Parathyroid adenoma (tissue), 2 donors: ENCODE measurements around the gene TDRD12.

Experiments used
- H2AFZ ChIP-seq: fragments of 300-600 bp; sonication (generic); one replicate; pipeline ENCODE4 v1.7.0; 2017; ENCODE audit warnings: antibody characterized with exemption, mild to moderate bottlenecking
- H3K27ac ChIP-seq: fragments of 300-600 bp; sonication (generic); one replicate; pipeline ENCODE4 v1.7.0; 2017
- H3K27me3 ChIP-seq: fragments of 300-600 bp; sonication (generic); one replicate; pipeline ENCODE4 v1.7.0; 2017; ENCODE audit warnings: low read length; ENCODE audit not compliant: control insufficient read depth, insufficient read depth
- H3K36me3 ChIP-seq: fragments of 300-600 bp; sonication (generic); one replicate; pipeline ENCODE4 v1.7.0; 2017; ENCODE audit warnings: low read length; ENCODE audit not compliant: control insufficient read depth, insufficient read depth
- H3K4me1 ChIP-seq: fragments of 300-600 bp; sonication (generic); one replicate; pipeline ENCODE4 v1.7.0; 2017; ENCODE audit warnings: control low read depth
- H3K4me2 ChIP-seq: fragments of 300-600 bp; sonication (generic); one replicate; pipeline ENCODE4 v1.7.0; 2017; ENCODE audit warnings: low read length
- H3K4me3 ChIP-seq: fragments of 300-600 bp; sonication (generic); one replicate; pipeline ENCODE4 v1.7.0; 2017; ENCODE audit warnings: low read depth, low read length
- H3K79me2 ChIP-seq: fragments of 300-600 bp; sonication (generic); one replicate; pipeline ENCODE4 v1.7.0; 2017; ENCODE audit warnings: control low read depth
- H3K9ac ChIP-seq: fragments of 300-600 bp; sonication (generic); one replicate; pipeline ENCODE4 v1.7.0; 2017; ENCODE audit warnings: mild to moderate bottlenecking
- H3K9me3 ChIP-seq: fragments of 300-600 bp; sonication (generic); one replicate; pipeline ENCODE4 v1.7.0; 2017; ENCODE audit warnings: low read length; ENCODE audit not compliant: control insufficient read depth
- CTCF ChIP-seq: fragments of 300-600 bp; sonication (generic); IDR thresholded peaks from one replicate; pipeline ENCODE4 v1.7.0; 2017; ENCODE audit warnings: antibody characterized with exemption, mild to moderate bottlenecking
- donor health status: primary hyperparathyroidism.

TDRD12 gene

GRCh38 chr19:32823747-32824102, 104.2 kb downstream of the TDRD12 start:
- no peak overlapping the region for H3K4me3 ChIP-seq
- H3K9me3 ChIP-seq = no peaks in the 10 kb centered on the region
- H3K27me3 ChIP-seq = no peaks in the 10 kb centered on the region
- no peak overlapping the region for H3K27ac ChIP-seq
- no peaks in the 10 kb centered on the region for H3K36me3 ChIP-seq
- no peaks in the 10 kb centered on the region for H3K4me1 ChIP-seq
- no peak overlapping the region for H3K9ac ChIP-seq
- H3K4me2 ChIP-seq = no peak overlapping the region
- no peak overlapping the region for H2AFZ ChIP-seq
- H3K79me2 ChIP-seq = no peaks in the 10 kb centered on the region
- no peak for TF ChIP-seq CTCF

- Histone ChIP-seq H3K27ac (no peak overlapping the region), H2AFZ (peak overlapping the region; percentile 38), H3K4me1 (no peaks in the 10 kb centered on the region), H3K9me3 (no peaks in the 10 kb centered on the region), H3K4me3 (no peak overlapping the region), H3K36me3 (no peaks in the 10 kb centered on the region), H3K4me2 (no peak overlapping the region), H3K79me2 (no peaks in the 10 kb centered on the region), H3K27me3 (no peaks in the 10 kb centered on the region), H3K9ac (no peak overlapping the region)
- TF ChIP-seq CTCF = no peak
Measured at GRCh38 chr19:32824191-32824751, 104.7 kb downstream of the TDRD12 start.

GRCh38 chr19:32824916-32825608, 105.5 kb downstream of the TDRD12 start:
- H2AFZ ChIP-seq = peak overlapping the region; percentile 38
- no peaks in the 10 kb centered on the region for H3K79me2 ChIP-seq
- no peak overlapping the region for H3K4me2 ChIP-seq
- H3K9me3 ChIP-seq = no peaks in the 10 kb centered on the region
- H3K27ac ChIP-seq = no peak overlapping the region
- no peaks in the 10 kb centered on the region for H3K36me3 ChIP-seq
- no peak for TF ChIP-seq CTCF
- H3K4me1 ChIP-seq = no peaks in the 10 kb centered on the region
- no peak overlapping the region for H3K9ac ChIP-seq
- H3K4me3 ChIP-seq = no peak overlapping the region
- H3K27me3 ChIP-seq = no peaks in the 10 kb centered on the region

GRCh38 chr19:32828139-32828538, 108.6 kb downstream of the TDRD12 start:
- TF ChIP-seq CTCF = no peak
- H3K4me2 ChIP-seq = no peak overlapping the region
- H3K27me3 ChIP-seq = no peaks in the 10 kb centered on the region
- H3K4me1 ChIP-seq = no peaks in the 10 kb centered on the region
- H3K27ac ChIP-seq = no peak overlapping the region
- H2AFZ ChIP-seq = no peak overlapping the region
- H3K79me2 ChIP-seq = no peaks in the 10 kb centered on the region
- no peaks in the 10 kb centered on the region for H3K9me3 ChIP-seq
- H3K4me3 ChIP-seq = no peak overlapping the region
- no peak overlapping the region for H3K9ac ChIP-seq
- H3K36me3 ChIP-seq = no peaks in the 10 kb centered on the region
